SH-SY5Y (cell line): Measurements from ENCODE around the gene CENPB.

ENCODE experiments used
- GATA2 ChIP-seq: IDR thresholded peaks from 2 replicates; pipeline ENCODE4 v1.6.1; 2011; ENCODE audit warnings: mild to moderate bottlenecking, low read depth, low read length
- GATA3 ChIP-seq: IDR thresholded peaks from 2 replicates; pipeline ENCODE4 v1.6.1; 2011; ENCODE audit warnings: low read depth, mild to moderate bottlenecking, low read length, moderate library complexity

GRCh38 chr20:3782597-3782996 lies 3.9 kb downstream of the CENPB start:
- TF ChIP-seq GATA2 (no peak), GATA3 (no peak)
